ENCODE measurements around the gene SNX8.
A peak's percentile ranks its signal among the peaks of the same experiment; 100 is the strongest.

The SNX8 gene

DNA sequence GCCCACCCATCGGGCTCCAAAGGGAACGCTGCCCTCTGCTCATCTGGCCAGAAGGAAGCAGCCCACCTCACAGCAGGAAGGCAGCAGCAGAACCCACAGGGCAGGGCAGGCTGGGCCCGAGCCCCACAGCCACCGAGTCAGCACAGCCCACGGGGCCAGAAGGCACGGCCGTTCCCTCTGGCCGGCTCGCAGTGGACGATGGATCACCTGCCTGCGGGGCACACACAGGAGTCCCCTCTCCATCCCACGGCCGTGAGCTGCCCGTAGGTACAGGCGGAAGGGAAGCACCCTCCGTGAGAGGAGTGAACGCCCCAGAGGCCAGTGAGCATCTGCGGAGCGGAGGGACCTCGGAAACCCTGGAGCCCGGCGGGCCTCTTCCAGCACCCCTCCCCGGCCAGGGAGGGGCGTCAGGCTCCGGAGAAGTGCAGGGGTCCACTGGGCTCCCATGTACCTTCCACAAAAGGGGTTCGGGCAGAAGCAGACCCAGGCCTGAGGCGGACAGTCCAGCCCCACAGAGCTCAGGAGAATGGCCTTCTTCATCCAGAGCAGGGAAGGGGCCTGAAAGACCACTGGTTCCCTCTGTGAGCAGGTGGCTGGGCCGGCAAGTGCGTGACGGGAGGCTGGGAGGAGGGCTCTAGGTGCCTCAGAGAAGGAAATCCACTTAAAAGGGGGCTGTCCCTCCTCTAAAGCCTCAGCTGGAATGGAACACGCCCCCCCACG, 60.6 kb downstream of the SNX8 start:
- TF ChIP-seq, protein P1, sequence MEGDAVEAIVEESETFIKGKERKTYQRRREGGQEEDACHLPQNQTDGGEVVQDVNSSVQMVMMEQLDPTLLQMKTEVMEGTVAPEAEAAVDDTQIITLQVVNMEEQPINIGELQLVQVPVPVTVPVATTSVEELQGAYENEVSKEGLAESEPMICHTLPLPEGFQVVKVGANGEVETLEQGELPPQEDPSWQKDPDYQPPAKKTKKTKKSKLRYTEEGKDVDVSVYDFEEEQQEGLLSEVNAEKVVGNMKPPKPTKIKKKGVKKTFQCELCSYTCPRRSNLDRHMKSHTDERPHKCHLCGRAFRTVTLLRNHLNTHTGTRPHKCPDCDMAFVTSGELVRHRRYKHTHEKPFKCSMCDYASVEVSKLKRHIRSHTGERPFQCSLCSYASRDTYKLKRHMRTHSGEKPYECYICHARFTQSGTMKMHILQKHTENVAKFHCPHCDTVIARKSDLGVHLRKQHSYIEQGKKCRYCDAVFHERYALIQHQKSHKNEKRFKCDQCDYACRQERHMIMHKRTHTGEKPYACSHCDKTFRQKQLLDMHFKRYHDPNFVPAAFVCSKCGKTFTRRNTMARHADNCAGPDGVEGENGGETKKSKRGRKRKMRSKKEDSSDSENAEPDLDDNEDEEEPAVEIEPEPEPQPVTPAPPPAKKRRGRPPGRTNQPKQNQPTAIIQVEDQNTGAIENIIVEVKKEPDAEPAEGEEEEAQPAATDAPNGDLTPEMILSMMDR (IDR thresholded peaks at IDR 0.05; ENCODE audit: low read depth, low read length), result no peak

GRCh38 chr7:2253021-2253420, 61.2 kb downstream of the SNX8 start:
- TF ChIP-seq, protein P1 (IDR thresholded peaks at IDR 0.05; ENCODE audit: low read depth, low read length), result no peak
- H3K4me3 ChIP-seq (ENCODE audit: low read depth, low read length), result no peak overlapping the region
- no peak for DNase-seq (ENCODE audit: low read depth, low spot score)
- in situ Hi-C loops (cut with HindIII; ENCODE audit: low sequenced_read_pairs), result no loop called here

More for the DNA sequence above, 60.6 kb downstream of the SNX8 start:
- no peak for DNase-seq (ENCODE audit: low read depth, low spot score)
- in situ Hi-C loops (cut with HindIII; ENCODE audit: low sequenced_read_pairs), result no loop called here
- no peak overlapping the region for H3K4me3 ChIP-seq (ENCODE audit: low read depth, low read length)

GRCh38 chr7:2251841-2252771, 62.1 kb downstream of the SNX8 start:
- DNase-seq (ENCODE audit: low read depth, low spot score), result no peak
- TF ChIP-seq, protein P1 (IDR thresholded peaks at IDR 0.05; ENCODE audit: low read depth, low read length), result no peak
- H3K4me3 ChIP-seq (ENCODE audit: low read depth, low read length), result no peak overlapping the region
- in situ Hi-C loops (cut with HindIII; ENCODE audit: low sequenced_read_pairs), result no loop called here

DNA sequence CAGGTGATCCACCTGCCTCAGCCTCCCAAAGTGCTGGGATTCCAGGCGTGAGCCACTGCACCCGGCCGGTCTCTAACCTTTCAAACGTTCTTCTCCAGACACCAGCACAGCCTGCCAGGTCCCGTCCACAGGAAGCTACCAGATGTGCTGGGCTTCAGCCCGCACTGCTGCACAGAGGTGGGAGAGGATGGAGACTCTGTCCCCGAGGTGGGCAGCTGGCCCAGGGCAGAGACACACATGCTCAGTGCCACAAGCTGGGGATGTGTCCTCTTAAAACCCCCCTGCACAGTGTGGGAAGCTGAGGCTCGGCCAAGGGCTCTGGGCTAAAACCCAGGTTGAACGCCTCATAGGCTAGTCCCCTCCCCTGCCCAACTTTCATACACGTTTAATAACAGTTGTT, 62.9 kb downstream of the SNX8 start:
- TF ChIP-seq, protein P1 (IDR thresholded peaks at IDR 0.05; ENCODE audit: low read depth, low read length), result no peak
- no peak for DNase-seq (ENCODE audit: low read depth, low spot score)
- no peak overlapping the region for H3K4me3 ChIP-seq (ENCODE audit: low read depth, low read length)
- in situ Hi-C loops (cut with HindIII; ENCODE audit: low sequenced_read_pairs), result no loop called here

DNA sequence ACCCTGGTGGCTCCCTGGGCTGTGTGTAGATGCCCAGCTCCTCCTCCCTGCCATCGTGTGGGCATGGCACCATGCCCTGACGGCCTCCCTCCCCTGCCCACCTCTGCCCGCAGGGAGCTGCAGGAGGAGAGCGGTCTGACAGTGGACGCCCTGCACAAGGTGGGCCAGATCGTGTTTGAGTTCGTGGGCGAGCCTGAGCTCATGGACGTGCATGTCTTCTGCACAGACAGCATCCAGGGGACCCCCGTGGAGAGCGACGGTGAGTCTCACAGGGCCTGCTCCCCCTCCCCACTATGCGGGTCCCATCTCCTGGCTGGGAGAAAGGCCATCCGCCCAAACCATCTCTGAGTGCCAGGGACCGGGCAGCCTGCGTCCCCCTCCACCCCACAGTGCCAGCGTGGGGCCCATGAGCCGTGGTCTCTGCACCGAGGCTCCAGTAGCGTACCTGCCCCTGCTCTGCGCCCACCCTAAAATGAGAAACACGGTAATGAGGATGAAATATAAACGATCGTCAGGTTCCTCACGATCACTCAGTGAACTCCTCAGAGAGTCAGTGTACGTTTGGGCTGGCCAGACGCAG, 64.4 kb downstream of the SNX8 start:
- in situ Hi-C loops (cut with HindIII; ENCODE audit: low sequenced_read_pairs), result no loop called here
- no peak for DNase-seq (ENCODE audit: low read depth, low spot score)
- TF ChIP-seq, protein P1 (IDR thresholded peaks at IDR 0.05; ENCODE audit: low read depth, low read length), result no peak
- H3K4me3 ChIP-seq (ENCODE audit: low read depth, low read length), result no peak overlapping the region

DNA sequence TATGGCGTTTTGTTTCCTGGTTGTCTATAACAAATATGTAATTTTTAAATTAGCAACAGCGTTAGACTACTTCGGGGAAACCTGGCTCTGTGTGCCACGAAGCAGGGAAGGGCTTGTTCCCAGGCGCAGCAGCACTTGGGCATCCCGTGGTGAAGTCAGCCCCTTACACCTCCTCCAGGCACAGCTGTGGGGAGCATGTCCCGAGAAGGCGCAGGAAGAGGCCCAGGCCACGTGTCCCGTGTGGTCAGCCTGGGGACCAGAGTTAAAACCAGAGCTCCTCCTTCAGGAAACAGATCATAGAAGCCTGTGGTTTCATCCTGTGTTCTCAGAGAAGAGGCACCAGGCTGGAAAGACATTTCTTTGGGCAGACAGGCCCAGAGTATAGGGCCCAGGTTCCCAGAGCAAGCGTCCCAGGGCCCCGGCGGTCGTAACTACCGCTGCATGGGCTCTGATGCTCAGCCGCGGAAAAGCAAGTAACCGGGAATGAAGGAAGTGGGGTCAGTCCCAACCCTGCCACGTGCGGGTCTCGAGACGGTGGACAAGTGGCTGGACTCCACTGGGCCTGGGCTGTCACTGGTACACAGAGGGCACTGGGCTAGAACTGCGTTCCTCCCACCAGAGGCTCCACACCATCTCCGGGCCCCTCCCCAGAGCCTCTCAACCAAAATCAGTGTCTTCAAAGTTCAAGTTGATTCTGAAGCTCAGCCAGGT, 65.1 kb downstream of the SNX8 start:
- no peak overlapping the region for H3K4me3 ChIP-seq (ENCODE audit: low read depth, low read length)
- in situ Hi-C loops (cut with HindIII; ENCODE audit: low sequenced_read_pairs), result no loop called here
- DNase-seq (ENCODE audit: low read depth, low spot score), result peak; percentile 98

More for the DNA sequence above, 65.1 kb downstream of the SNX8 start:
- TF ChIP-seq, protein P1 (IDR thresholded peaks at IDR 0.05; ENCODE audit: low read depth, low read length), result peak; percentile 34

Data from astrocyte of the spinal cord (primary cell).